NT2/D1 (cell line): ENCODE data around the gene POLD4.

Experiments
- DNase-seq: peaks from one replicate; pipeline ENCODE4 v3.0.0-alpha.2; 2011; ENCODE audit warnings: low read depth, low spot score
- H3K27me3 ChIP-seq: 2 replicates; pipeline ENCODE4 v1.6.0; 2011; ENCODE audit warnings: mild to moderate bottlenecking; ENCODE audit not compliant: insufficient read length, insufficient read depth
- H3K36me3 ChIP-seq: 2 replicates; pipeline ENCODE4 v1.6.1; 2011; ENCODE audit warnings: mild to moderate bottlenecking, low read length, mixed read lengths; ENCODE audit not compliant: insufficient read depth, insufficient read length
- H3K4me1 ChIP-seq: 2 replicates; pipeline ENCODE4 v1.5.1; 2011; ENCODE audit not compliant: insufficient read depth, insufficient read length
- H3K4me3 ChIP-seq: 2 replicates; pipeline ENCODE4 v1.5.1; 2011; ENCODE audit warnings: low read depth; ENCODE audit not compliant: insufficient read length
- H3K9ac ChIP-seq: 2 replicates; pipeline ENCODE4 v1.6.0; 2011; ENCODE audit warnings: low read depth; ENCODE audit not compliant: insufficient read length
- H3K9me3 ChIP-seq: 2 replicates; pipeline ENCODE4 v1.5.1; 2011; ENCODE audit warnings: mild to moderate bottlenecking, low read length; ENCODE audit not compliant: insufficient read depth
- SUZ12 ChIP-seq: IDR thresholded peaks from 2 replicates; pipeline ENCODE4 v1.6.1; 2011; ENCODE audit not compliant: insufficient read length, insufficient read depth; ENCODE audit errors: extremely low read depth
- YY1 ChIP-seq: IDR thresholded peaks from 2 replicates; pipeline ENCODE4 v1.6.1; 2011; ENCODE audit not compliant: insufficient read length, insufficient read depth
- ZNF274 ChIP-seq: IDR thresholded peaks from 2 replicates; pipeline ENCODE4 v1.6.1; 2011; ENCODE audit warnings: mild to moderate bottlenecking, low read depth, low read length

The POLD4 gene

DNA sequence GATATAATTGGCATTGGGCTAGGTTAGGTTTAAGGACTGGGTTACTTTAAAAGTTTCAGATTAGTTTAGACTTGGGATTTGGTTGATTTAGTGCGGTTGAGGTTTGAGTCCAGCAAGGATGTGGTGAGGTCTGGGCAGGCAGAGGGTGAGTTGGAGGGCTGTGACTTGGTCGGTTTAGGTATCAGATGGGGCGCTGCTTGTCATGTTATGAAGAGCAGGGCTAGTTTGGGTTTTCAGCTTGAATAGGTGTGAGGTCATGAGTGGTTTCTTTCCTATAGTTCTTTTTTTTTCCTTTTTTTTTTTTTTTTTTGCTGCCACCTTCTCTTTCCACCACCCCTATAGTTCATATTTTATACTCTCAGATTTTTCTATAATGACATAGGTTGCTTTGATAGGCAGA is 15.3 kb upstream of the POLD4 start:
- no peak overlapping the region for H3K4me3 ChIP-seq
- DNase-seq, result no peak
- H3K36me3 ChIP-seq, result peaks cover 41% of the 10 kb centered on the region
- H3K4me1 ChIP-seq, result peaks cover 19% of the 10 kb centered on the region
- H3K9me3 ChIP-seq, result no peaks in the 10 kb centered on the region
- no peak for TF ChIP-seq ZNF274
- no peak for TF ChIP-seq YY1
- TF ChIP-seq SUZ12, result no peak
- H3K9ac ChIP-seq, result no peak overlapping the region
- H3K27me3 ChIP-seq, result peaks cover 18% of the 10 kb centered on the region

DNA sequence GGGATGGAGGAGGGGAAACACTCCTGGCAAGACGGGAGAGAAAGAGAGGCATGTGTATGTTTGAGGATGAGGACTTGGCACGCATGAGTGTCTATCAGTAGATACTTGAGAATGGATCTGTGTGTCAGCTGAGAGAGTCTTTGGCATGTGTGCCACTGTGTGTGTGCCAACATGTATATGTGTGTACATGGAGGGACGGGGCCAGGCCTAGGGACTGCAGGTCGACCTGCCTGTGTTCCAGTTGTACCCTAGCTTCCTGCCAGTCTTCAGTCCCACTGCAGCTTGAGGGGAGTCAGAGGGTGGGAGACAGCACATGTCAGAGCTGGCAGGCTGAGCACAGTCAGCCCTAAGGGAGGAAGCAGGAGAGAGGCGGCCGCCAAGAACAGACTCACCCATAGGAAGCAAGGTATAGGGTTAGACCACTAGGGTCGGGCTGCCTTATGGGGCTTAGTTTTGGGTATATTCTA is 14.4 kb upstream of the POLD4 start:
- Histone ChIP-seq H3K9me3 (no peaks in the 10 kb centered on the region), H3K9ac (no peak overlapping the region), H3K36me3 (peaks cover 41% of the 10 kb centered on the region), H3K4me1 (peaks cover 19% of the 10 kb centered on the region), H3K4me3 (no peak overlapping the region), H3K27me3 (peaks cover 18% of the 10 kb centered on the region)
- TF ChIP-seq YY1 (no peak), SUZ12 (no peak), ZNF274 (no peak)
- no peak for DNase-seq

DNA sequence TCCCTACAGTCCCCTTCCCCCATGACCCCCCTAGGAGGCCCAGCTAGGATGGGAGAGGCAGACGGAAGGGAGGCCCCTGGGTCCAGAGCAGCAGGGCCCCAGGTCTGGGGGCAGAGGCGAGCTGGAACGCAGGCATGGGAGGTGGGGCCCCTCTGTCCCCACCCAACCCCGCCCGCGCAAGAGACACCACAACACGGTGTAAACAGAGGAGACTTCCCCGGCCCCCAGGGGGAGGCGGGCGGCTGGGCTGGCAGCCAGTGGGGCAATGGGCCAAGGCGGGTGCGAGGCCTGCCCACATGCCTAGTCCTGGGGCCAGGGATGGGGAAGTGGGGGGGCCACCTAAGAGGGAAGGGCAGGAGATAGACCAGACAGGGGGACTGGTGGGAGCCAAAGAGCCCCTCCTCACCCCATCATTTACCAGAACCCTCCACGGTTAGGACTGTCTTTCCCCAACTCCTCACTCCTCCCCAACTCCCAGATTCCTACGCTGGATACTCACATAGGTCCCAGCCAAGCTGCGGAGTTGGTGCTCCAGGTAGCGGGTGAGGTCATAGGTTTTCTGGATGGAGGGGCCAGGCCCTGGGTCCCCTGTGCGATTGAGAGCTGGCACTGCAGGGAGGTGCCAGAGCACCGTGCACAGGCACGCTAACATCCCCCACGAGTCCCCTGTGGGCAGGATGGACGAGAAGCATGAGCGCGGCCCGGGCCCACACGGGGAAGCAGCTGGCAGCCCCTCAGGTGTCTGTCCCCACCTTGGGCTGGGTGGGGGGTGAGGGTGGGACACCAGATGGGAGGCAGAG is 13.8 kb upstream of the POLD4 start:
- peaks cover 41% of the 10 kb centered on the region for H3K36me3 ChIP-seq
- no peak overlapping the region for H3K9ac ChIP-seq
- peaks cover 19% of the 10 kb centered on the region for H3K4me1 ChIP-seq
- H3K9me3 ChIP-seq, result no peaks in the 10 kb centered on the region
- TF ChIP-seq YY1 (no peak), ZNF274 (no peak)
- no peak overlapping the region for H3K4me3 ChIP-seq
- peaks cover 21% of the 10 kb centered on the region for H3K27me3 ChIP-seq
- no peak for DNase-seq

DNA sequence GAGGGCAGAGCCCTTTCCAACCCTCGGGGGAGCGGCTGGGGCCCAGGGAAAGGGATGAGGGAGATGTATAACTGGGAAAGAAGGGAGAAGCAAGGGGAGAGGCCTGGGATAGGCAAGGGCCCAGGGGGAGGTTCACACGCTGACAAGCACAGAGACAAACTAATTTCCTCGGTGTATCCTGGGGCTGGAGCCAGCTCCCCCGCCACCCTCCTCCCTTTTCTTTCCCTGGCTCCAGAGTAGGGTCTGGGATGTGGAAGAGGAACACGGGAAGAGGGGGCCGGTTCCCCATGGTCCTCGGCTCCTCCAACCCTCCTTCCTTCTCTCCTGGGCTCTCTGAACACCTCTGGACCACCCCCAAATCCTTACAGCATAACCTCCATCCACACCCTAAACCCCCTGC is 13.2 kb upstream of the POLD4 start:
- Histone ChIP-seq H3K36me3 (peaks cover 41% of the 10 kb centered on the region), H3K9me3 (no peaks in the 10 kb centered on the region), H3K27me3 (peaks cover 22% of the 10 kb centered on the region), H3K4me3 (no peak overlapping the region), H3K9ac (no peak overlapping the region), H3K4me1 (peaks cover 15% of the 10 kb centered on the region)
- TF ChIP-seq YY1 (no peak), ZNF274 (no peak), SUZ12 (no peak)
- no peak for DNase-seq

DNA sequence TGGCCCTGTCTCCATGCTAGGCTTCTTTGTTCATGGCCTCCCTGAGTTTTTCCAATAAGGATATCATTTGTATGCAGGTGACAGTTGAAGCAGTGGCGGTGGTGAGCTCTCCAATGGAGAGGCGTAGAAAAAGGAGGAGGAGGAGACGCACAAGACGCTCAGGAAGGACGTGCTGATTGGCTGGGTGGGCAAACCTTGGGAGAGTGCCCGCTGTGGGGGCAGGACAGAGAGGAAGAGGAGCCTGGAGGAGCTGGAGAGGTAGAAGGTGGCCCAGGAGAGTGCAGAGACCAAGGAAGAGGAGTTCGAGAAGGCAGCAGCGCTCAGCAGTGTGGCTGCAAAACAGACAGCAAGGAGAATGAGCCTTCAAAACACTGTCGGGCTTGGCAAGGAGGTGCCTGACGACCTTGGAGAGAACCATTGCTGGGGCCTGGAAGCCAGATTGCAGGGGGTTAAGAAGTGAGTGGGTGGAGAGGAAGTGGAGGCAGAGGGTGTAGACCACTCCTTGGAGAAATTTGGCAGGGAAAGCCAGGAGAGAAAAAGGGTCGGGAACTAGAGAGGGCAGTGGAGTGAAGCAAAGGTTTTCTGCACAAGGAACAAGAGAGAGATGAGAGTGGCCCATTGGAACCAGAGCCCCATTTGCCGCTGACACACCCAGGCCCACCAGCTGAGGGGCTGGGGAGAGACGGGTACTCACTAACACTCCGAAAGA is 12.5 kb upstream of the POLD4 start:
- no peak overlapping the region for H3K9ac ChIP-seq
- H3K27me3 ChIP-seq, result peaks cover 22% of the 10 kb centered on the region
- no peak for DNase-seq
- TF ChIP-seq YY1 (no peak), SUZ12 (no peak), ZNF274 (no peak)
- H3K4me1 ChIP-seq, result peaks cover 8% of the 10 kb centered on the region
- peaks cover 41% of the 10 kb centered on the region for H3K36me3 ChIP-seq
- H3K4me3 ChIP-seq, result no peak overlapping the region
- H3K9me3 ChIP-seq, result no peaks in the 10 kb centered on the region

GRCh38 chr11:67364783-67365722 is 11.7 kb upstream of the POLD4 start:
- H3K4me1 ChIP-seq, result peaks cover 2% of the 10 kb centered on the region
- H3K4me3 ChIP-seq, result no peak overlapping the region
- peaks cover 22% of the 10 kb centered on the region for H3K27me3 ChIP-seq
- H3K9me3 ChIP-seq, result no peaks in the 10 kb centered on the region
- DNase-seq, result no peak
- H3K36me3 ChIP-seq, result peaks cover 38% of the 10 kb centered on the region
- no peak overlapping the region for H3K9ac ChIP-seq
- TF ChIP-seq SUZ12, result no peak
- TF ChIP-seq ZNF274, result no peak
- TF ChIP-seq YY1, result no peak
